Keratinocyte (primary cell): ENCODE data around the gene NET1. TPM values are rescaled to one million over a fixed set of nuclear protein-coding genes. Genes with fewer than 3 reads are reported as not detected.

Source experiments
- DNase-seq: peaks from one replicate; pipeline ENCODE4 v3.0.0-alpha.2; 2011; ENCODE audit warnings: low read depth, missing footprints, low spot score
- FAIRE-seq: peaks from 2 replicates; lab custom pipeline; 2011; peaks lifted over from hg19 to GRCh38; lab: Jason Lieb, UNC
- H2AFZ ChIP-seq: 2 replicates; pipeline ENCODE4 v1.6.0; 2012; ENCODE audit warnings: low read length, control low read depth, inconsistent platforms; ENCODE audit not compliant: control insufficient read depth
- H3K27ac ChIP-seq: 2 replicates; pipeline ENCODE4 v1.5.1; 2011; ENCODE audit warnings: low read length; ENCODE audit not compliant: control insufficient read depth, insufficient read depth
- H3K27me3 ChIP-seq: 3 replicates; pipeline ENCODE4 v1.6.0; 2011; ENCODE audit warnings: low read length; ENCODE audit not compliant: control insufficient read depth, insufficient read depth; ENCODE audit errors: extremely low read depth
- H3K36me3 ChIP-seq, 2 experiments: 2 replicates in 1 of 2; 3 replicates in 1 of 2; pipeline ENCODE4 v1.5.1; 2011; ENCODE audit warnings: low read length in 2 of 2, mild to moderate bottlenecking in 1 of 2; ENCODE audit not compliant: control insufficient read depth in 2 of 2, insufficient read depth in 2 of 2; ENCODE audit errors: extremely low read depth in 1 of 2
- H3K4me1 ChIP-seq: 3 replicates; pipeline ENCODE4 v1.5.1; 2011; ENCODE audit warnings: low read length; ENCODE audit not compliant: control insufficient read depth, insufficient read depth; ENCODE audit errors: extremely low read depth
- H3K4me2 ChIP-seq: 3 replicates; pipeline ENCODE4 v1.6.0; 2011; ENCODE audit warnings: low read depth, low read length; ENCODE audit not compliant: control insufficient read depth, insufficient read depth; ENCODE audit errors: extremely low read depth
- H3K4me3 ChIP-seq, 3 experiments: fragments of 200-600 bp in 1 of 3; sonication (generic) in 1 of 3; 2 replicates in 2 of 3; 3 replicates in 1 of 3; pipeline ENCODE4 v1.5.1; 2011 to 2016; ENCODE audit warnings: low read length in 3 of 3, mild to moderate bottlenecking in 3 of 3, control low read depth in 2 of 3, inconsistent platforms in 1 of 3, low read depth in 1 of 3, mixed read lengths in 1 of 3, mixed run types in 1 of 3, moderate library complexity in 1 of 3; ENCODE audit not compliant: control insufficient read depth in 2 of 3, insufficient read depth in 2 of 3; ENCODE audit errors: extremely low read depth in 1 of 3
- H3K79me2 ChIP-seq: 2 replicates; pipeline ENCODE4 v1.6.0; 2012; ENCODE audit warnings: low read length; ENCODE audit not compliant: control insufficient read depth, insufficient read depth
- H3K9ac ChIP-seq: 3 replicates; pipeline ENCODE4 v1.6.0; 2011; ENCODE audit warnings: low read length; ENCODE audit not compliant: control insufficient read depth, insufficient read depth; ENCODE audit errors: extremely low read depth
- H3K9me1 ChIP-seq: 3 replicates; pipeline ENCODE4 v1.6.0; 2011; ENCODE audit warnings: low read length; ENCODE audit not compliant: control insufficient read depth, insufficient read depth; ENCODE audit errors: extremely low read depth
- H3K9me3 ChIP-seq: 2 replicates; pipeline ENCODE4 v1.5.1; 2012; ENCODE audit warnings: low read depth, low read length; ENCODE audit not compliant: control insufficient read depth
- H4K20me1 ChIP-seq: 3 replicates; pipeline ENCODE4 v1.6.0; 2011; ENCODE audit warnings: low read length; ENCODE audit not compliant: control insufficient read depth, insufficient read depth; ENCODE audit errors: extremely low read depth
- EZH2 ChIP-seq: IDR thresholded peaks from one replicate; pipeline ENCODE4 v1.6.1; 2012; ENCODE audit warnings: inconsistent platforms, mild to moderate bottlenecking, low read length, moderate library complexity
- dilution Hi-C: fragments of 300-500 bp; cut with MboI; formaldehyde crosslinking; loops from one replicate; pipeline ENCODE4 v1.7.0; 2020; ENCODE audit warnings: low sequenced_read_pairs; ENCODE audit not compliant: extremely low pct_ligation_motif_present
- polyA plus RNA-seq, 5 experiments: library from polyadenylated mRNA; depleted of rRNA in 3 of 5; stranded (reverse) in 3 of 5; stranded (forward) in 1 of 5; unstranded in 1 of 5; fragments of >200 nt; gene quantifications; 1 replicate in 1 of 5; 2 replicates in 3 of 5; 3 replicates in 1 of 5; pipeline versions ENCODE4 v1.2.1 to v1.2.3, GENCODE V29; 2011 to 2012; ENCODE audit warnings: missing spikeins in 2 of 5, low read depth in 1 of 5, low replicate concordance in 1 of 5
- TF ChIP-seq, protein P1 (sequence below), 3 experiments: IDR thresholded peaks in 1 of 3; conservative IDR thresholded peaks in 1 of 3; optimal IDR thresholded peaks in 1 of 3; 2 replicates in 2 of 3; 3 replicates in 1 of 3; pipeline versions ENCODE3 to v1.5.1; 2011; ENCODE audit warnings: low read length in 3 of 3, mild to moderate bottlenecking in 3 of 3, moderate library complexity in 2 of 3, control low read depth in 1 of 3, inconsistent platforms in 1 of 3; ENCODE audit not compliant: insufficient read depth in 2 of 3; ENCODE audit errors: extremely low read depth in 1 of 3

Gene NET1
- polyA plus RNA-seq, 1 donor (not counting 4 experiments of a cell fraction or from before 2014, with no cell fraction given), result 214 TPM

DNA sequence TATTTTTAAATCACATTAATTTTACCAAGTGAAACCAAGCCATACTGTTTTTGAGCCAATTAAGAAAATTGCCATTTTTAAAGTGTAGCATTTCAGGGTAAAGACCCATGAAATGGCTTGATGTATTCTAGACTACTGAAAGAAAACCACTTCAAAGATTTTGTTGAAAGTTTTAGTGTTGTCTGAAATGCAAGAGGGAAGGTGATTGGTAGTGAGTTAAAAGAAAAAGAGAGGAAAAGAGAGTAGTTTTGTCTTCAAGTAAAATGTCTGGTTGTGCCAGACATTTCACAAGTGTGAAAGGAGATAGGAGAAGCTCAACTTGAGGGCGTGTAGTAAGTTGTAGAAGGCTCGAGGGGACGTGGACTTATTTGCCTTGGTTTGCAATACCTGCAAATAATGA lies 45.4 kb downstream of the NET1 start:
- Histone ChIP-seq H3K9ac (no peak overlapping the region), H3K9me1 (no peaks in the 10 kb centered on the region), H3K36me3 (peaks cover 31 to 40% of the 10 kb centered on the region in 2 experiments), H3K4me2 (no peak overlapping the region), H3K79me2 (peaks cover 26% of the 10 kb centered on the region), H3K27me3 (no peaks in the 10 kb centered on the region), H3K27ac (no peak overlapping the region), H3K9me3 (no peaks in the 10 kb centered on the region), H4K20me1 (peaks cover 3% of the 10 kb centered on the region), H3K4me1 (no peaks in the 10 kb centered on the region), H3K4me3 (no peak overlapping the region), H2AFZ (no peak overlapping the region)
- FAIRE-seq (no peak), DNase-seq (no peak)
- dilution Hi-C loops, result no loop called here
- no peak for TF ChIP-seq EZH2
- TF ChIP-seq, protein P1, sequence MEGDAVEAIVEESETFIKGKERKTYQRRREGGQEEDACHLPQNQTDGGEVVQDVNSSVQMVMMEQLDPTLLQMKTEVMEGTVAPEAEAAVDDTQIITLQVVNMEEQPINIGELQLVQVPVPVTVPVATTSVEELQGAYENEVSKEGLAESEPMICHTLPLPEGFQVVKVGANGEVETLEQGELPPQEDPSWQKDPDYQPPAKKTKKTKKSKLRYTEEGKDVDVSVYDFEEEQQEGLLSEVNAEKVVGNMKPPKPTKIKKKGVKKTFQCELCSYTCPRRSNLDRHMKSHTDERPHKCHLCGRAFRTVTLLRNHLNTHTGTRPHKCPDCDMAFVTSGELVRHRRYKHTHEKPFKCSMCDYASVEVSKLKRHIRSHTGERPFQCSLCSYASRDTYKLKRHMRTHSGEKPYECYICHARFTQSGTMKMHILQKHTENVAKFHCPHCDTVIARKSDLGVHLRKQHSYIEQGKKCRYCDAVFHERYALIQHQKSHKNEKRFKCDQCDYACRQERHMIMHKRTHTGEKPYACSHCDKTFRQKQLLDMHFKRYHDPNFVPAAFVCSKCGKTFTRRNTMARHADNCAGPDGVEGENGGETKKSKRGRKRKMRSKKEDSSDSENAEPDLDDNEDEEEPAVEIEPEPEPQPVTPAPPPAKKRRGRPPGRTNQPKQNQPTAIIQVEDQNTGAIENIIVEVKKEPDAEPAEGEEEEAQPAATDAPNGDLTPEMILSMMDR (optimal IDR thresholded peaks at IDR 0.05 in 1 of 3, IDR thresholded peaks at IDR 0.05 in 1 of 3, conservative IDR thresholded peaks at IDR 0.05 in 1 of 3; ENCODE audit: extremely low read depth in 1 of 3, insufficient read depth in 2 of 3, low read length in 3 of 3), result no peak

GRCh38 chr10:5458425-5458824 lies 46.1 kb downstream of the NET1 start:
- TF ChIP-seq, protein P1 (optimal IDR thresholded peaks at IDR 0.05 in 1 of 3, IDR thresholded peaks at IDR 0.05 in 1 of 3, conservative IDR thresholded peaks at IDR 0.05 in 1 of 3; ENCODE audit: extremely low read depth in 1 of 3, insufficient read depth in 2 of 3, low read length in 3 of 3), result no peak
- no peak for TF ChIP-seq EZH2
- H4K20me1 ChIP-seq, result peaks cover 3% of the 10 kb centered on the region
- H3K27me3 ChIP-seq, result no peaks in the 10 kb centered on the region
- dilution Hi-C loops, result no loop called here
- FAIRE-seq (no peak), DNase-seq (no peak)
- no peaks in the 10 kb centered on the region for H3K9me3 ChIP-seq
- no peaks in the 10 kb centered on the region for H3K4me1 ChIP-seq
- H3K9me1 ChIP-seq, result no peaks in the 10 kb centered on the region
- no peak overlapping the region for H3K27ac ChIP-seq
- H3K36me3 ChIP-seq, result peaks cover 27 to 36% of the 10 kb centered on the region in 2 experiments
- no peak overlapping the region for H3K4me2 ChIP-seq
- H3K9ac ChIP-seq, result no peak overlapping the region
- H2AFZ ChIP-seq, result no peak overlapping the region
- no peak overlapping the region for H3K4me3 ChIP-seq
- peaks cover 22% of the 10 kb centered on the region for H3K79me2 ChIP-seq
